Mononuclear cell (primary cell): ENCODE results near the gene L3MBTL4. TPM values are rescaled to one million over a fixed set of nuclear protein-coding genes. Genes with fewer than 3 reads are reported as not detected.

Experiments
- H3K27me3 ChIP-seq: 2 replicates; pipeline ENCODE4 v1.6.0; 2011; ENCODE audit warnings: low read length, control low read depth; ENCODE audit not compliant: insufficient read depth
- H3K4me1 ChIP-seq: 2 replicates; pipeline ENCODE4 v1.5.1; 2011; ENCODE audit warnings: mild to moderate bottlenecking, low read length, control low read depth; ENCODE audit not compliant: insufficient read depth
- H3K4me3 ChIP-seq: 2 replicates; pipeline ENCODE4 v1.5.1; 2011; ENCODE audit warnings: mild to moderate bottlenecking, low read length, moderate library complexity
- H3K9me3 ChIP-seq: 2 replicates; pipeline ENCODE4 v1.5.1; 2011; ENCODE audit warnings: low read depth, mild to moderate bottlenecking, control low read depth, low read length
- total RNA-seq: library from RNA; depleted of rRNA; stranded (reverse); fragments of >200 nt; gene quantifications from one replicate; pipeline ENCODE4 v1.2.3, GENCODE V29; 2012

L3MBTL4 gene
- total RNA-seq, 1 donor: 3.0 TPM

GRCh38 chr18:5979971-5980457 is 434.7 kb downstream of the L3MBTL4 start:
- Histone ChIP-seq H3K4me3 (no peak overlapping the region), H3K9me3 (no peaks in the 10 kb centered on the region), H3K27me3 (no peaks in the 10 kb centered on the region), H3K4me1 (peaks cover 9% of the 10 kb centered on the region)

GRCh38 chr18:5979176-5979888 is 435.4 kb downstream of the L3MBTL4 start:
- Histone ChIP-seq H3K4me3 (no peak overlapping the region), H3K4me1 (peaks cover 13% of the 10 kb centered on the region), H3K27me3 (no peaks in the 10 kb centered on the region), H3K9me3 (no peaks in the 10 kb centered on the region)

DNA sequence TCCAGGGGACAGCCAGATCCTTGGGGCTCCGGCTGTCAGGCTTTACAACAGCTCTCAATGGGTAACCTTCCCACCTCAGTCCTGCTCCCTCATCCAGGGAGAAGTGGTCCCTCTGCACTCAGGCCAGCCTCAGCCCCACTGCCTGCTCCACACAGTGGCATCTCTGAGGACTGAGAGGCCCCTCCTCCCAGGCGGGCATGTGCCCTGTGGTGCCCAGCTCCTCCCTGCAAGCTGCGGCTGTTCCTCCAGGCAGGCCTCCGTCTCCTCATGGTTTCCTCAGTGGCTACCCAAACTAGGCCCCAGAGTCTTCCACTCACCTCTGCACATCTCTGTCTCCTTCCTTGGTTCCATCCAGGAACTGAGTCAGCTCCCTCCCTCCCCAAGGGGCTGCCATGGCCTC is 437.7 kb downstream of the L3MBTL4 start:
- H3K9me3 ChIP-seq: no peaks in the 10 kb centered on the region
- no peak overlapping the region for H3K4me3 ChIP-seq
- no peaks in the 10 kb centered on the region for H3K27me3 ChIP-seq
- H3K4me1 ChIP-seq: peaks cover 14% of the 10 kb centered on the region

DNA sequence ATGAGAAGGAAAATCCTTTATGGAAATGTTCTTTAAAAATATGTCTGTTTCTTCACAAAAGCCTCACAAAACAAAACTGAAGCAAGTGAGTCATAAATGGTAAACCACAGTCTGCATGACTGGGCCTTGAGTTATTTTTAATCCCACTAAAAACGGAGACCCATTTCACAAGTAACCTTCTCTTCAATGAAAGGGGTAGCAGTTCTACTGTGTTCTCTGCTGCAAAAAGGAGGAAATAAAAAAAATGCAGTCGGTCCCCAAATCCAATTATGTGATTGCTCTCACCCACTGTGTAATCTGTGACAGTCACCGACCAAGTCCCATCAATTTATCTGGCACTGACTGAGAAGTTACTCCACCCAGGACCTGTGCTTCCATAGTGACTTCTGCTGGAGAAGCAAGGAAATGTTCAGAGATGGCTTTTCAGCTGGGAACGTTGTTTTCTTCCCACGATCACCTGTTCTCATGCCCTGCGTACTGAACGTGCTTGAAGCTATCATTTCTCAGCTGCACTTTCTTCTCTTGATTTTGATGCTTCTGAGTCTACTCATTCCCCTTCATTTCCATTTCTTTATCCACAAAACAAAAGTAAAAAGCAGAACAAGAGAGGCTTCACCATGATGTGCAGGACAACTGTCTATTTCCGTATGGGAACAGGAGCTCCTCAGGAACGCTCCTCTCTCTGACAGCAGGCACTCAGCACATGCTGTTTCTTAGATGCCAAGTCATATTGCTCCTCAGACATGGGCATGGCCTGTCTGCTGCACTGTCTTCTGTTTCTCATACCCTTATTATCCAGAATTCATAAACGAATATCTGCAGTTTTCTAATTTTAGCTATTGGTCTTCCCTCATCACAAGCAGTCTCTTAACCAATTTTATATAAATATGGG is 439.4 kb downstream of the L3MBTL4 start:
- H3K9me3 ChIP-seq: no peaks in the 10 kb centered on the region
- peaks cover 14% of the 10 kb centered on the region for H3K4me1 ChIP-seq
- H3K27me3 ChIP-seq: no peaks in the 10 kb centered on the region
- no peak overlapping the region for H3K4me3 ChIP-seq

DNA sequence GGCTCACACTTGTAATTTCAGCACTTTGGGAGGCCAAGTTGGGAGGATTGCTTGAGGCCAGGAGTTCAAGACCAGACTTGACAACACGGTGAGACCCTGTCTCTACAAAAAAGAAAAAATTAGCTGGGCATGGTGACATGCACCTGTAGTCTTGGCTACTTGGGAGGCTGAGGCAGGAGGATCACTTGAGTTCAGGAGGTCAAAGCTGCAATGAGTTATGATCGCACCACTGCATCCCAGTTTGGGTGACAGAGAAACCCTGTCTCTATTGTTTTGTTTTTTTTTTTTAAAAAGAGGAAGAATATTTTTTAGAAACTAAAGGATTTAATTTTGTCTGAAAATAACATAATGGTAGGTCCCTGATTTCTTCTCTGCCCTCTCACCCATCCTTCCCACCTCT is 440.0 kb downstream of the L3MBTL4 start:
- no peaks in the 10 kb centered on the region for H3K27me3 ChIP-seq
- H3K4me1 ChIP-seq: peaks cover 14% of the 10 kb centered on the region
- H3K4me3 ChIP-seq: no peak overlapping the region
- H3K9me3 ChIP-seq: no peaks in the 10 kb centered on the region

- Histone ChIP-seq H3K9me3 (no peaks in the 10 kb centered on the region), H3K27me3 (no peaks in the 10 kb centered on the region), H3K4me1 (peaks cover 14% of the 10 kb centered on the region), H3K4me3 (no peak overlapping the region)
Measured at GRCh38 chr18:5973099-5973498, 441.6 kb downstream of the L3MBTL4 start.

GRCh38 chr18:5972298-5972697 is 442.4 kb downstream of the L3MBTL4 start:
- Histone ChIP-seq H3K4me3 (no peak overlapping the region), H3K9me3 (no peaks in the 10 kb centered on the region), H3K4me1 (peaks cover 14% of the 10 kb centered on the region), H3K27me3 (no peaks in the 10 kb centered on the region)

GRCh38 chr18:5969989-5970403 is 444.7 kb downstream of the L3MBTL4 start:
- Histone ChIP-seq H3K9me3 (no peaks in the 10 kb centered on the region), H3K27me3 (no peaks in the 10 kb centered on the region), H3K4me1 (peaks cover 5% of the 10 kb centered on the region)

DNA sequence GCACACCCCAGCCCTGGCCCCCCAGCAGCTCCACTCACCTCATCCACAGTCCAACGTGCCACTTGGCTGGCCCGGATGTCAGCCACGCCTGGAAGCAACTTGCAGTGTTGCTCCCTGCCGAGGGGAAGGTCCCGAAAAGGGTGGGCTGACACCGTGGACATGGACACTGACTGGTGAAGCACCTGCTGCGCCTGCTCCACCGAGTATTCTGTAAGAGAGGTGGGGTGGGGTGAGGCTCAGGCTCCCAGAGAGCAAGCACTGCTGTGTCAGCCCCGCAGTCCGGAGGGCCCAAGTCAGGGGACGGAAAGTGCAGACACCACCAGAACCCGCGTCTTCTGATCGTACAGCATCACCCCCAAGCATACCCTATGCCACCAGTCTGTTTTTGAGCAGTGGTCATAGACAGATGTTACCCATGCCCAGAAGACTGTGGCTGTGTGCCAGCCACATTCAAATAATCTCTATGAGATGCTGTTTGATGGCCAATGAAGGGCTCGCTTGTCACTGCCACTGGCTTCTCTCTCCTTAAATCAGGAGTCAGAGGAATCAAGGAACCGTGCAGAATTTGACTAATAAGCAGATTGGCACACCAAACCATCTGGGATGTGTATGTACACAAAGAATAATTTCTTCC is 445.2 kb downstream of the L3MBTL4 start:
- no peak overlapping the region for H3K4me3 ChIP-seq
- no peaks in the 10 kb centered on the region for H3K27me3 ChIP-seq
- peaks cover 2% of the 10 kb centered on the region for H3K4me1 ChIP-seq
- H3K9me3 ChIP-seq: no peaks in the 10 kb centered on the region

More at GRCh38 chr18:5969989-5970403, 444.7 kb downstream of the L3MBTL4 start:
- H3K4me3 ChIP-seq: no peak overlapping the region

DNA sequence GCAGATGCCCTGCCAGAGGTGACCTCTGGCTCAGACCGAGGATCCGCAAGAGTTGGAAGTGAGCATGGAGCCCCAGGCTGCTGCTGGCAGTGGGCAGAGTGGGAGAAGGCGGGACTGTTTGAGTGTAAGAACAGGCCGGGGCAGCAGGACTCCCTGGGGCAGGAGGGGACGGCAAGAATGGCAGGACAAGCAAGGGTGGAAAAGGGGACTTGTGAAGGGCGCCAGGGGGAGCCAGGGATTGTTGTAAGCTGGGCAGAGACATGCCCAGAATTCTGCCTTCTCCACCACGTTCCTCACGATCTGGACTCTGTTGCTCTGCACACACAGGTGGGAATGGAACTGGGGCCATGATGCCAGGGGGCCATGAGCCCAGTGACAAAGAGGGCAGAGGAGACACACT is 447.0 kb downstream of the L3MBTL4 start:
- no peaks in the 10 kb centered on the region for H3K9me3 ChIP-seq
- no peak overlapping the region for H3K4me3 ChIP-seq
- no peaks in the 10 kb centered on the region for H3K4me1 ChIP-seq

DNA sequence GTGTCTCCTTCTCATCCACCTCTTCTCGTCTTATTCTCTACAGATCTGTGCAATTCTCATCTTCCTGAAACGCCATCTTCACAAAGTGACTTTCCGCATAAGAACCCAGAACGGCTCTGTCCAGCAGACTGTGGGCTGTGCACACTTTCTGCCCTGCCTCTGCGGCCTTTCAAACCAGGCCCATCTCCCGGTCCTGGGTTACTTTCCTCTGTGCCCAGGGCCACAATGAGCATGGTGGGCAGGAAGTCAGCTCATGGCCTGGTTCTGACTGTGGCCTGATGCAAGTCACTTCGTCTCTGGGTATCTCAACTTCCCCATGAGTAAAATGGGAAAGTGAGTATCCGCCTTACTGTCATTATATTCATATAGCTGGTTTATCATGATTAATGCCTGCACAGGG is 447.7 kb downstream of the L3MBTL4 start:
- no peaks in the 10 kb centered on the region for H3K9me3 ChIP-seq
- no peaks in the 10 kb centered on the region for H3K4me1 ChIP-seq
- H3K27me3 ChIP-seq: no peaks in the 10 kb centered on the region
- no peak overlapping the region for H3K4me3 ChIP-seq

More for the DNA sequence above, 447.0 kb downstream of the L3MBTL4 start:
- no peaks in the 10 kb centered on the region for H3K27me3 ChIP-seq

DNA sequence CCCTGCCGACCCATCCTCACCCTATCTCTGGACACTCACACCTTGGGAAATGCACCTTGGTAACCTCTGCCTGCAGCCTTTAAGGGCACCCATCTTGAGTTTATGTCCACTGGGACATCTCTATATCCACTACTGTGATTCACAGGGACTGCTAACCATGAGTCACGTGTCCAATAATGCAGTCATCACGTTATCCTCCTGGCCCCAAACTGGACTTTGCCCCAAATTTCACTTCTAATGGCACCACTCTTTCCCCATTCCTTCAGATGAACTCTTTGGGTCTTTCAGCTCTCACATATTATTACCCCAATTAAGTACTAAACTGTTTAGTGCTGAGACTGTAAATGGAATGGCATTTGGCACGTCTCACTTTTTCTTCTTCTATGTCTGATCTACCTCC is 448.2 kb downstream of the L3MBTL4 start:
- Histone ChIP-seq H3K4me1 (no peaks in the 10 kb centered on the region), H3K4me3 (no peak overlapping the region), H3K9me3 (no peaks in the 10 kb centered on the region), H3K27me3 (no peaks in the 10 kb centered on the region)

DNA sequence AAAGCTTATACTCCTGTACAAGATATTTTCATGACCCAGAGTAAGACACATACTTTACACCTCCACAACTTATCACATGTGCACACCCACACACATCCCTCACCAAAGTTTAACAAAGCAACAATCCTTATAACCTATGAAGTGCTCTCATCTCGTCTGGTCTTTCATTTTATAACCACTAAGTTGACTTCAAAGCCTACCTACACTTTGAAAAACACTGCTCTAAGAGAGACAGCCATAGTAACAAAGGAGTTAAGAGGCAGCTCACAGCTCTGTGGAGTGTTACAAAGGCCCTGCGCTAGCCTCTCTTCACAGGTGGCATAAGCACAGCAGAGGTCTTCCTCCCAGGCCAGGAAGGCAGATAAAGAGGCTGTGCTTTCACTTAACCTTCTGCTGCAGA is 449.7 kb downstream of the L3MBTL4 start:
- no peaks in the 10 kb centered on the region for H3K9me3 ChIP-seq

DNA sequence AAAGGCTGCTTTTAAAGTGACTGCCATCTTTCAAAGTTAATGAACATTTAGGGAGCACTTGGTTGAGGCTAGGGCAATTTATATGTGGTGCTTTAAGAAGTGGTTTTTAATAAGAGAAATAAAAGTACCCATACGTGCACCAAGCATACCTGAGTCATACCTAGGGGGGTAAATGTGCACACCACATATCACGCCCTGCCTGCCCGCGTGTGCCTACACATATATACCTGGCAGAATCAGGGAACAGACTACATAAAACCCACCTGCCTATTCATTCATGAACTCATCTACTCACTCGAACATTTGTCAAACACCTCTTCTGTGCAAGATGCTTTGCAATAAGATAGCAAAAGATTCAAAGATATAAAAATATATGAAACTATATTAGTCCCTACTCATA is 450.1 kb downstream of the L3MBTL4 start:
- no peaks in the 10 kb centered on the region for H3K27me3 ChIP-seq
- no peaks in the 10 kb centered on the region for H3K4me1 ChIP-seq
- H3K4me3 ChIP-seq: no peak overlapping the region
- no peaks in the 10 kb centered on the region for H3K9me3 ChIP-seq

More for the DNA sequence above, 449.7 kb downstream of the L3MBTL4 start:
- Histone ChIP-seq H3K4me1 (no peaks in the 10 kb centered on the region), H3K4me3 (no peak overlapping the region), H3K27me3 (no peaks in the 10 kb centered on the region)

- H3K4me3 ChIP-seq: no peak overlapping the region
- no peaks in the 10 kb centered on the region for H3K4me1 ChIP-seq
- no peaks in the 10 kb centered on the region for H3K9me3 ChIP-seq
- no peaks in the 10 kb centered on the region for H3K27me3 ChIP-seq
Measured at GRCh38 chr18:5964108-5964507, 450.6 kb downstream of the L3MBTL4 start.
